ENCODE data around the gene MST1. TPM values are rescaled to one million over a fixed set of nuclear protein-coding genes. Genes with fewer than 3 reads are reported as not detected.
A peak's percentile ranks its signal among the peaks of the same experiment; 100 is the strongest.

Gene MST1
- total and polyA plus RNA-seq, 2 of the 8 experiments (the other 6 are each of a cell fraction or from before 2014, with no cell fraction given): 6.2 to 9.5 TPM

GRCh38 chr3:49661281-49661680 lies 28.0 kb downstream of the MST1 start:
- Histone ChIP-seq H3K36me3 (ENCODE audit: control insufficient read depth in 2 of 4, insufficient read depth in 4 of 4, low read length in 3 of 4) (no peaks in the 10 kb centered on the region), H4K8ac (ENCODE audit: extremely low read depth, insufficient read depth, low read length) (no peak overlapping the region), H4K20me1 (replicated peaks in 1 of 2; ENCODE audit: control insufficient read depth in 1 of 2, insufficient read depth in 2 of 2, low read length in 2 of 2) (no peaks in the 10 kb centered on the region), H3K18ac (ENCODE audit: extremely low read depth, low read length) (no peak overlapping the region), H2BK12ac (ENCODE audit: low read depth, low read length) (no peak overlapping the region), H4K91ac (replicated peaks; ENCODE audit: insufficient read length, low read length) (no peak overlapping the region), H3K4me1 (replicated peaks in 1 of 4; ENCODE audit: control insufficient read depth in 3 of 4, insufficient read depth in 4 of 4, low read length in 3 of 4) (peaks cover 0 to 6% (median 0%) of the 10 kb centered on the region in 4 experiments; a peak in 1 of 7 replicates), H3K27ac (ENCODE audit: low read depth, low read length) (no peak overlapping the region), H2AK5ac (ENCODE audit: low read depth, low read length) (no peak overlapping the region), H3K27me3 (replicated peaks in 1 of 4; ENCODE audit: control insufficient read depth in 3 of 4, extremely low read depth in 1 of 4, insufficient read depth in 3 of 4, low read length in 3 of 4) (no peaks in the 10 kb centered on the region), H3K4ac (replicated peaks; ENCODE audit: insufficient read length, low read depth, low read length) (no peak overlapping the region), H2BK5ac (ENCODE audit: low read depth, low read length) (0 out of 2 replicates have a peak overlapping the region, but pooled peaks have one; percentile 13), H2BK20ac (ENCODE audit: low read length) (no peak overlapping the region), H2AFZ (ENCODE audit: low read length) (no peak overlapping the region), H3K9me3 (ENCODE audit: insufficient read depth in 2 of 2, low read depth in 1 of 2, low read length in 1 of 2) (no peaks in the 10 kb centered on the region), H3K14ac (ENCODE audit: insufficient read length) (no peak overlapping the region), H3K23me2 (ENCODE audit: low read depth, low read length) (no peaks in the 10 kb centered on the region), H3K79me2 (ENCODE audit: control insufficient read depth in 1 of 2, insufficient read depth in 2 of 2, low read length in 2 of 2) (no peaks in the 10 kb centered on the region), H3K4me3 (ENCODE audit: extremely low read depth in 1 of 4, insufficient read depth in 2 of 4, low read depth in 3 of 4, low read length in 4 of 4) (no peak overlapping the region), H4K5ac (ENCODE audit: insufficient read length, low read depth, low read length) (no peak overlapping the region), H3K23ac (ENCODE audit: insufficient read length) (no peak overlapping the region), H3K4me2 (ENCODE audit: insufficient read depth in 1 of 2, low read depth in 2 of 2, low read length in 2 of 2) (no peak overlapping the region), H3K9ac (replicated peaks in 1 of 4; ENCODE audit: extremely low read depth in 1 of 4, low read depth in 3 of 4, low read length in 3 of 4) (no peak overlapping the region), H3K56ac (replicated peaks; ENCODE audit: insufficient read length, low read depth, low read length) (no peak overlapping the region), H3K79me1 (ENCODE audit: low read depth, low read length) (no peaks in the 10 kb centered on the region; the same call in 1 of the 2 replicates), H2BK120ac (replicated peaks; ENCODE audit: low read depth, low read length) (no peak overlapping the region), H2BK15ac (ENCODE audit: low read length) (no peak overlapping the region)
- CTCF ChIA-PET (ENCODE audit: partially characterized antibody): interaction anchor here (0.8 to 3.9 kb wide), 5 partner anchors 10 to 121 kb away, joined by 3 to 20 read pairs (median 7); no protein-coding TSS in a partner anchor
- POLR2A ChIA-PET (ENCODE audit: partially characterized antibody): interaction anchor here (1.3 kb wide), 1 partner anchor 121 kb away, joined by 5 read pairs; no protein-coding TSS in a partner anchor
- DNase-seq (ENCODE audit: low read depth in 1 of 2, low spot score in 2 of 2): no peak
- WGBS, 2 experiments (ENCODE audit: extremely low coverage in 1 of 2, insufficient coverage in 1 of 2, insufficient read length in 1 of 2, insufficient replicate concordance in 2 of 2, low coverage in 1 of 2, low lambda C conversion rate in 2 of 2, missing lambda C conversion rate in 1 of 2): 96% methylated on average over 14 of the region's 14 CpGs; no CpG with 5 or more reads in 1 of the 2 experiments
- no peak for FAIRE-seq
- TF ChIP-seq SAP30 (IDR thresholded peaks at IDR 0.05; ENCODE audit: insufficient read depth, insufficient replicate concordance, low read length) (no peak), HDAC2 (IDR thresholded peaks at IDR 0.05; ENCODE audit: borderline replicate concordance in 1 of 2, low read depth in 2 of 2, low read length in 2 of 2) (no peak), PHF8 (conservative IDR thresholded peaks at IDR 0.05; ENCODE audit: low read depth, low read length) (no peak), ASH2L (IDR thresholded peaks at IDR 0.05; ENCODE audit: low read length) (no peak), RBBP5 (IDR thresholded peaks at IDR 0.05; ENCODE audit: borderline replicate concordance, low read depth, low read length) (no peak), MAFK (IDR thresholded peaks at IDR 0.05; ENCODE audit: low read depth, low read length) (no peak), TEAD4 (IDR thresholded peaks at IDR 0.05; ENCODE audit: low read depth, low read length) (no peak), POU5F1 (IDR thresholded peaks at IDR 0.05; ENCODE audit: low read depth, low read length) (no peak)
- TF ChIP-seq, protein P1, sequence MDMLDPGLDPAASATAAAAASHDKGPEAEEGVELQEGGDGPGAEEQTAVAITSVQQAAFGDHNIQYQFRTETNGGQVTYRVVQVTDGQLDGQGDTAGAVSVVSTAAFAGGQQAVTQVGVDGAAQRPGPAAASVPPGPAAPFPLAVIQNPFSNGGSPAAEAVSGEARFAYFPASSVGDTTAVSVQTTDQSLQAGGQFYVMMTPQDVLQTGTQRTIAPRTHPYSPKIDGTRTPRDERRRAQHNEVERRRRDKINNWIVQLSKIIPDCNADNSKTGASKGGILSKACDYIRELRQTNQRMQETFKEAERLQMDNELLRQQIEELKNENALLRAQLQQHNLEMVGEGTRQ (IDR thresholded peaks at IDR 0.05; ENCODE audit: low read length): no peak
- TF ChIP-seq, protein P2, sequence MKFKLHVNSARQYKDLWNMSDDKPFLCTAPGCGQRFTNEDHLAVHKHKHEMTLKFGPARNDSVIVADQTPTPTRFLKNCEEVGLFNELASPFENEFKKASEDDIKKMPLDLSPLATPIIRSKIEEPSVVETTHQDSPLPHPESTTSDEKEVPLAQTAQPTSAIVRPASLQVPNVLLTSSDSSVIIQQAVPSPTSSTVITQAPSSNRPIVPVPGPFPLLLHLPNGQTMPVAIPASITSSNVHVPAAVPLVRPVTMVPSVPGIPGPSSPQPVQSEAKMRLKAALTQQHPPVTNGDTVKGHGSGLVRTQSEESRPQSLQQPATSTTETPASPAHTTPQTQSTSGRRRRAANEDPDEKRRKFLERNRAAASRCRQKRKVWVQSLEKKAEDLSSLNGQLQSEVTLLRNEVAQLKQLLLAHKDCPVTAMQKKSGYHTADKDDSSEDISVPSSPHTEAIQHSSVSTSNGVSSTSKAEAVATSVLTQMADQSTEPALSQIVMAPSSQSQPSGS (IDR thresholded peaks at IDR 0.05; ENCODE audit: low read length): no peak
